Placental epithelial cell (primary cell): ENCODE results near the gene LIMS2. TPM values are rescaled to one million over a fixed set of nuclear protein-coding genes. Genes with fewer than 3 reads are reported as not detected.

ENCODE experiments used
- total RNA-seq: library from RNA; depleted of rRNA; stranded (reverse); fragments of >200 nt; gene quantifications from 2 replicates; pipeline ENCODE4 v1.2.3, GENCODE V29; 2012

LIMS2 gene
- total RNA-seq: 8.2 and 27.9 TPM in 2 replicates

DNA sequence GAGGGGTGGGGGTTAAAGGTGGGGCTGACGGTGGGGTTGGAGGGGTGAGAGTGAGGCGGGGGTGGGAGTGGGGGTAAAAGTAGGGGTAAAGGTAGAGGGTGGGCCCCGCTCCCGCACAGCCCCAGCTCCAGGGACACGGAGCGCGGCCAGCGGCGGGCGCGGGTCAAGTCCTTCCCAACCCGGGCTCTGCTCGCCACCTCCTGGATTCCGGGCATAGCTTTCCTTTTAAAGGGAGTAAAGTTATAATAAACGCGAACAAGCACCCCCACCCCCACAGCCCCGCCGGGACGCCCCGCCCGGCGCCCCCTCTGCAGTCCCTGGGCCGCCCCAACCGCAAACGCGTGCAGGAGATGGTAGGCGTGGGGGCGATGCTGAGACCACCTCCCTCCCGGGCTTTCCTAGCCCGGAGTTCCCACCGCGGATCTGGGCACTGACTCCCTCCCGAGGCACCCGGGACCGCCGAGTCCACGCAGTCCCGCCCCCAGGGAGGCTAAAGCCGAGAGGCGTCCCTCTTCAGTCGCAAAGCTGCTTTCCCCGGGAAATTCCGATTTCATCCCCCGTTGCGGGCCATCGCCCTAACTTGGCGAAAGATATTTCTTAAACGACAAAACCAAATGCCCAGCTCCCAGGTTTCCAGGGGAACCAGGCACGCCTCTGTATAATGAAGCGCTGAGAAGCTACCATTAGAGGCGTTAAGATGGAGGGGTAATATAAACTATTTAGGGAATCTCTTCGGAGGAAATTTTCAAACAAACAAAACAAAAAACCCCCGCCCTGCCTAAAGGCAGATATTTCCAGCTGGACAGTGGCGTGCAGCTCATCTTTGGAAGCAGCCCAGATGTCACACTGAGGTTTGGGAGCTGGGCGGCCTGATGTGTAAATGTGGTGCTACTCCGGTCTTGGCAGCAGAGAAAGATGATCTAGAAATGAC lies at the start of gene LIMS2:
LIMS2 (minus strand) TSS at position 200 of the 931 bp plus-strand sequence. CDS start 506 bp downstream, outside the sequence.

GRCh38 chr2:127701193-127701650 lies 25.9 kb upstream of the LIMS2 start, which contains the start of gene SFT2D3:
SFT2D3 (plus strand) TSS chr2:127701497; CDS start chr2:127701529, 32 bp downstream.

GRCh38 chr2:127645395-127646291 lies 29.7 kb downstream of the LIMS2 start, which contains the start of gene GPR17:
GPR17 (plus strand) TSS chr2:127646153; CDS start chr2:127650736, 4,583 bp downstream.

Other genes starting within 250 kb of the LIMS2 start
- 22.8 and 29.7 TPM in 2 replicates for gene IWS1, start 149.0 kb downstream of the LIMS2 start, total RNA-seq
- gene MYO7B, start 139.8 kb downstream of the LIMS2 start, total RNA-seq: under 0.01 and 1.2 TPM in 2 replicates
- not detected in 2 replicates for gene GPR17, start 29.4 kb downstream of the LIMS2 start, total RNA-seq
- gene SFT2D3, start 26.0 kb upstream of the LIMS2 start, total RNA-seq: 9.0 and 13.1 TPM in 2 replicates
- 28.0 and 29.8 TPM in 2 replicates for gene WDR33, start 135.6 kb upstream of the LIMS2 start, total RNA-seq
- gene POLR2D, start 182.6 kb upstream of the LIMS2 start, total RNA-seq: 13.7 and 14.2 TPM in 2 replicates
- gene AMMECR1L, start 210.4 kb upstream of the LIMS2 start, total RNA-seq: 13.3 and 22.0 TPM in 2 replicates